Activated T-helper 1 cell treated with anti-CD3 and anti-CD28 coated beads, Interleukin-12 subunit alpha, Interleukin-12 subunit beta, Interleukin-2, Interleukin-4 antibody, amounts not matched to agents 30 ng/mL and 10 ng/mL and 1 ng/mL, durations not matched to agents 14 hours and 24 hours and 36 hours (primary cell): Measurements from ENCODE around the gene ADARB2. TPM values are rescaled to one million over a fixed set of nuclear protein-coding genes. Genes with fewer than 3 reads are reported as not detected.
"Not testable (repeated sequence)": the region's sequence is repeated elsewhere in the genome, so short reads cannot be mapped to it uniquely, and the experiment has no call there.

Source experiments
- DNase-seq: peaks from one replicate; pipeline ENCODE4 v3.0.0; 2021; ENCODE audit warnings: low spot score
- H3K27ac Mint-ChIP-seq: one replicate; pipeline ENCODE4 v1.8.0; 2021; ENCODE audit warnings: mild to moderate bottlenecking, mixed read lengths
- H3K27me3 Mint-ChIP-seq: one replicate; pipeline ENCODE4 v1.8.0; 2022; ENCODE audit warnings: mild to moderate bottlenecking, moderate library complexity, mixed read lengths; ENCODE audit not compliant: insufficient read depth
- H3K36me3 Mint-ChIP-seq: one replicate; pipeline ENCODE4 v1.8.0; 2021; ENCODE audit warnings: low read depth, mixed read lengths
- H3K4me1 Mint-ChIP-seq: one replicate; pipeline ENCODE4 v1.8.0; 2021; ENCODE audit warnings: low read depth, mixed read lengths
- H3K4me3 Mint-ChIP-seq: one replicate; pipeline ENCODE4 v1.8.0; 2021; ENCODE audit warnings: mild to moderate bottlenecking, moderate library complexity, mixed read lengths
- H3K9me3 Mint-ChIP-seq: one replicate; pipeline ENCODE4 v1.8.0; 2021; ENCODE audit warnings: mixed read lengths
- intact Hi-C: fragments of 100-400 bp; cut with micrococcal nuclease; formaldehyde crosslinking; loops from one replicate; pipeline ENCODE4 v1.15.1; 2024
- total RNA-seq: library from RNA; stranded (reverse); gene quantifications from 2 replicates; pipeline ENCODE4 v1.2.3, GENCODE V29; 2022

ADARB2 gene
- total RNA-seq, 1 donor from 2014 or later = 0.05 TPM

DNA sequence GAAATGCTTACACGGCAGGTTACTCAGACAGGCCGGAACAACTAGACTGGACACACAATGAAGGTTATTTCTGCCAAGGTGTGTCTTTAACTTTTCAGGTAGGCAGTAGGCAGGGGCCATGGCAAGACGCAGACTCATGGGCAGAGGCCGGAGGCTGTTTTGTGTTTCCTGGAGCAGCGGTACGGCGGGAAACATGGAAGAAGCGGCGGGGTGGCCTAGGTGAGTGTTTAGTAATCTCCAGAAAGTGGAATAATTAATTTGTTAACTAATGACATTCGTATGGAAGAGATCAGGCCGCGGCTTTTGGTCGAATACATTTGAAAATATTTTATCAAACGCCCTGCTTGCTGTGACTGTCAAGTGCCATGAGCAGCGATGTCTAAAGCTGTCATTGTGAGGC lies 403.3 kb downstream of the ADARB2 start:
- no peaks in the 10 kb centered on the region for H3K27me3 Mint-ChIP-seq
- intact Hi-C loops = no loop called here
- no peak overlapping the region for H3K27ac Mint-ChIP-seq
- no peaks in the 10 kb centered on the region for H3K4me1 Mint-ChIP-seq
- no peaks in the 10 kb centered on the region for H3K9me3 Mint-ChIP-seq
- H3K4me3 Mint-ChIP-seq = no peak overlapping the region
- DNase-seq = no peak
- no peaks in the 10 kb centered on the region for H3K36me3 Mint-ChIP-seq

GRCh38 chr10:1331560-1331959 lies 405.8 kb downstream of the ADARB2 start:
- no peak overlapping the region for H3K27ac Mint-ChIP-seq

DNA sequence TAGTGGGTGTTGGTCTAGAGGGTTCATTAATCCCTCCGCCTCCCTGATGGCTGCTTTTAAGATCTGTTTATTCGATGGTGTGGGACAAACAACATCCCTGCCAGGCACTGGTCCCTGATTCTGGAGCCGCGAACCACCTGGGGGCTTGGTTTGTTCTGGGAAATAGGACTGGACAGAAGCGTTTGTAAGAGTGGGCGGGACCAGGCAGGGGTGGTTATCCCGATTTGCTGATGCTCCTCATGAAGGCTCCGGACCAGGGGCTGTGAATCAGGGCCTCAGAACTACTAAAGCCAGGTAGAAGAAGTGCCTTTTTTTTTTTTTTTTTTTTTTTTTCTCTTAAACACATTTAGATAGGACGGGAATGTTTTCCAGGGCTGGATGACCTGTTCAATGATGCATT lies 407.7 kb downstream of the ADARB2 start:
- H3K27me3 Mint-ChIP-seq = peaks cover 1% of the 10 kb centered on the region
- no peaks in the 10 kb centered on the region for H3K4me1 Mint-ChIP-seq
- DNase-seq = no peak
- H3K27ac Mint-ChIP-seq = no peak overlapping the region
- H3K36me3 Mint-ChIP-seq = no peaks in the 10 kb centered on the region
- no peak overlapping the region for H3K4me3 Mint-ChIP-seq
- no peaks in the 10 kb centered on the region for H3K9me3 Mint-ChIP-seq
- intact Hi-C loops = no loop called here

More at GRCh38 chr10:1331560-1331959, 405.8 kb downstream of the ADARB2 start:
- no peaks in the 10 kb centered on the region for H3K9me3 Mint-ChIP-seq
- intact Hi-C loops = no loop called here
- H3K4me3 Mint-ChIP-seq = no peak overlapping the region
- no peaks in the 10 kb centered on the region for H3K4me1 Mint-ChIP-seq
- no peak for DNase-seq
- no peaks in the 10 kb centered on the region for H3K36me3 Mint-ChIP-seq
- peaks cover 1% of the 10 kb centered on the region for H3K27me3 Mint-ChIP-seq

- Mint-ChIP-seq H3K27ac (no peak overlapping the region), H3K36me3 (no peaks in the 10 kb centered on the region), H3K27me3 (peaks cover 1% of the 10 kb centered on the region), H3K4me1 (peaks cover under 1% of the 10 kb centered on the region), H3K9me3 (no peaks in the 10 kb centered on the region), H3K4me3 (no peak overlapping the region)
- intact Hi-C loops = no loop called here
- no peak for DNase-seq
Observed at GRCh38 chr10:1328981-1329614, 408.2 kb downstream of the ADARB2 start.

- H3K4me3 Mint-ChIP-seq = no peak overlapping the region
- no peak overlapping the region for H3K27ac Mint-ChIP-seq
- DNase-seq = no peak
- H3K4me1 Mint-ChIP-seq = peaks cover 6% of the 10 kb centered on the region
- H3K27me3 Mint-ChIP-seq = peaks cover 3% of the 10 kb centered on the region
- intact Hi-C loops = no loop called here
- H3K36me3 Mint-ChIP-seq = no peaks in the 10 kb centered on the region
- no peaks in the 10 kb centered on the region for H3K9me3 Mint-ChIP-seq
Observed at GRCh38 chr10:1328161-1328823, 409.0 kb downstream of the ADARB2 start.

DNA sequence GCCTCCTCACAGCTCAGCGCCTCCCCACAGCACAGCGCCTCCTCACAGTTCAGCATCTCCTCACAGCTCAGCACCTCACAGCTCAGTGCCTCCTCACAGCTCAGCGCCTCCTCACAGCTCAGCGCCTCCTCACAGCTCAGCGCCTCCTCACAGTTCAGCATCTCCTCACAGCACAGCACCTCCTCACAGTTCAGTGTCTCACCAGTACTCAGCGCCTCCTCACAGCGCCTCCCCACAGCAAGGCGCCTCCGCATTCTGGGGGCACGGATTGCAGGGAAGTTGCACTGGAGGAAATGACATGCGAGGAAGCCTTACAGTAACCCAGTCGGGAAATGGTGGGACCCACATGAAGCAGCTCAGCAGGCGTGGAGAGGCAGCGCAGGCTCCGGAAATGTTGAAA lies 409.6 kb downstream of the ADARB2 start:
- Mint-ChIP-seq H3K4me1 (peaks cover 6% of the 10 kb centered on the region), H3K27ac (no peak overlapping the region), H3K9me3 (no peaks in the 10 kb centered on the region), H3K27me3 (peaks cover 3% of the 10 kb centered on the region), H3K36me3 (no peaks in the 10 kb centered on the region), H3K4me3 (no peak overlapping the region)
- intact Hi-C loops = no loop called here
- no peak for DNase-seq

GRCh38 chr10:1326514-1326913 lies 410.8 kb downstream of the ADARB2 start:
- DNase-seq, H3K27ac Mint-ChIP-seq, H3K4me1 Mint-ChIP-seq, intact Hi-C loops, H3K36me3 Mint-ChIP-seq, H3K4me3 Mint-ChIP-seq, H3K9me3 Mint-ChIP-seq: not testable (repeated sequence)
- peaks cover 12% of the 10 kb centered on the region for H3K27me3 Mint-ChIP-seq

DNA sequence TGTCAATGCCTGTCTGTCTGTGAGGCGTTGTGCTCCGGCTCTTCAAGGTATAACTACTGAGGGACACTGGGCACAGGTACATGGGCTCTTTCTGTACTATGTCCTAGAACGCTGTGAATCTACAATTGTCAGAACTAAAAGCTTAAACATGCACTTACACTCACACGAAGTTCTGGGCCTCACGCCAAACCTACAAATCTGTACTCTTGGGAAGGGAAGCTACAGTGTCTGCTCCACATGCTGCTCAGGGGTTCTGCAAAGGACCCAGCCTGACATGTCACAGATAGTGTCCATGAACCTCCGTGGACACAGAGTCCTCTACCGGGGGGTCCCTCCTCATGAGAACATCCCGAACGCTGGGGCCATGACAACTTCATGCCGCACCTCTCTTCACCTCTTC lies 412.4 kb downstream of the ADARB2 start:
- no peak overlapping the region for H3K27ac Mint-ChIP-seq
- H3K9me3 Mint-ChIP-seq = no peaks in the 10 kb centered on the region
- H3K36me3 Mint-ChIP-seq = no peaks in the 10 kb centered on the region
- intact Hi-C loops = no loop called here
- H3K4me3 Mint-ChIP-seq = no peak overlapping the region
- peaks cover 6% of the 10 kb centered on the region for H3K4me1 Mint-ChIP-seq
- peaks cover 12% of the 10 kb centered on the region for H3K27me3 Mint-ChIP-seq
- no peak for DNase-seq

- no peaks in the 10 kb centered on the region for H3K36me3 Mint-ChIP-seq
- peaks cover 12% of the 10 kb centered on the region for H3K27me3 Mint-ChIP-seq
- no peaks in the 10 kb centered on the region for H3K9me3 Mint-ChIP-seq
- no peak overlapping the region for H3K27ac Mint-ChIP-seq
- DNase-seq = no peak
- H3K4me3 Mint-ChIP-seq = no peak overlapping the region
- peaks cover 6% of the 10 kb centered on the region for H3K4me1 Mint-ChIP-seq
- intact Hi-C loops = no loop called here
Observed at GRCh38 chr10:1323951-1324350, 413.4 kb downstream of the ADARB2 start.

DNA sequence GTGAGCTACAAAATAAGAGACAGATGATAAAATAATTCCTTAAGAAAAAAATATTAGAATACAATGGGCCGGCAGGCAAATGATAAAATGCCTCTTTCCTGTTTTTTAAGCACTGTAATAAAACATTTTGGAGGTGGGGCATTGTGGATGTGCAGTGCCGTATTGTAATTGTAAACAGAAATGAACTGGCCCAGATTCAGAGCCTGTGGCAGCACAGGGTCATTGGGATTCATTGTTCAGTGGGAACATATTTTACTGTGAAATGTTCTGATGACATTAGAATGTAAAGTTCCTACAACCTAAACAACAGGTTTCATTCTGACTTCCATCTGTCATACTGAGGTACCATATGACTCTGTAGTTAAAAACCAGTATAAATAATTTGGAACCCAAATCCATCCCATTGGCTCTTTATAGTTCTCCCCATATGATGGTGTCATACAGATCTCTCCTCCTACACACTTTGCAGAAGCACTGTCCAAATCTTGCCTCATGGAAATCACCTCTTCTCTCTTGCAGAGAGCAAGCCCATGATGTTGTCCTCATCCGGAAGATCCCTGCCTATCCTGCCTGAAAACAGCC lies 416.5 kb downstream of the ADARB2 start:
- Mint-ChIP-seq H3K9me3 (no peaks in the 10 kb centered on the region), H3K4me3 (no peak overlapping the region), H3K36me3 (no peaks in the 10 kb centered on the region), H3K27me3 (peaks cover 12% of the 10 kb centered on the region), H3K4me1 (peaks cover 6% of the 10 kb centered on the region), H3K27ac (no peak overlapping the region)
- DNase-seq = no peak
- intact Hi-C loops = no loop called here

DNA sequence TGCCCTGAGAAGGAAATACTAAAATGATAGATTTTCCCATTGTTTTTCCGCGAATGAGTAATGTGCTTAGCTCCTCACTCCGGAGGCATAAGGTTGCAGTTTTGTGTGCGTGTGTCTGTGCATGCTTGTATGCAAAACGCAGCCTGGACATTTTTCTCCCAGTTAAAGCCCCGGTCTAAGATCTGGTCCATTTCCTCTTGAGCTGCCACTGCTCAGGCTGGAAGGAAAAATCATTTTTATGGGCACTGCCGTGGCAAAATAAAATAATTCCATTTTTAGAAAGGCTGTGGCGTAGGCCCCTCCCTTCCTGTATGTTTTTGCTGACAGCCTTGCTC lies 420.5 kb downstream of the ADARB2 start:
- Mint-ChIP-seq H3K4me3 (no peak overlapping the region), H3K4me1 (no peaks in the 10 kb centered on the region), H3K36me3 (no peaks in the 10 kb centered on the region), H3K27ac (no peak overlapping the region), H3K27me3 (peaks cover 5% of the 10 kb centered on the region), H3K9me3 (no peaks in the 10 kb centered on the region)
- intact Hi-C loops = no loop called here
- DNase-seq = no peak

- DNase-seq = no peak
- Mint-ChIP-seq H3K4me1 (no peaks in the 10 kb centered on the region), H3K27me3 (peaks cover 4% of the 10 kb centered on the region), H3K4me3 (no peak overlapping the region), H3K27ac (no peak overlapping the region), H3K9me3 (no peaks in the 10 kb centered on the region), H3K36me3 (no peaks in the 10 kb centered on the region)
- intact Hi-C loops = no loop called here
Observed at GRCh38 chr10:1316121-1316808, 421.1 kb downstream of the ADARB2 start.

DNA sequence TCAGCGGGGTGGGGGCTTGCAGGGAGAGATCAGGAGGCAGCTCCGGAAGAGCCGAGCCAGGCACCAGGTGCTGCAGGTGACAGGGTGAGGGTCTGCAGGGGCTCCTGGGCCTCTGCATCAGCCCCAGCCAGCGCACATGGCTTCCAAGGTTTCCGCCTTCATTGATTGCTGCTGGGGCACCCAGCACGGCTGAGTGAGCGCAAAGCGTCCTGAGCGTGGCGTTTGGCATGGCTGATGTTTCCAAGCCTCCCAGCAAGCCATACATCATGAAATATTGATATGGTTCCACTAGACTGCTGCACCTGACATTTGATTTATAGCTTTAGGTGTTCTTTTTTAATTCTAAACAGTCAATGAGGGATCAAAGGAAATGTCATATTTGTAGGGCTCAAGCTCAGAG lies 422.1 kb downstream of the ADARB2 start:
- intact Hi-C loops = no loop called here
- H3K4me3 Mint-ChIP-seq = no peak overlapping the region
- peaks cover 4% of the 10 kb centered on the region for H3K27me3 Mint-ChIP-seq
- no peaks in the 10 kb centered on the region for H3K9me3 Mint-ChIP-seq
- H3K27ac Mint-ChIP-seq = no peak overlapping the region
- no peaks in the 10 kb centered on the region for H3K36me3 Mint-ChIP-seq
- no peak for DNase-seq
- H3K4me1 Mint-ChIP-seq = no peaks in the 10 kb centered on the region
